DMS 273 (cell line): ENCODE data around the gene SMU1.

Experiments used
- DNase-seq: peaks from one replicate; lab custom pipeline; 2025; ENCODE audit not compliant: unreplicated experiment; lab: John Stamatoyannopoulos, UW

The SMU1 gene

DNA sequence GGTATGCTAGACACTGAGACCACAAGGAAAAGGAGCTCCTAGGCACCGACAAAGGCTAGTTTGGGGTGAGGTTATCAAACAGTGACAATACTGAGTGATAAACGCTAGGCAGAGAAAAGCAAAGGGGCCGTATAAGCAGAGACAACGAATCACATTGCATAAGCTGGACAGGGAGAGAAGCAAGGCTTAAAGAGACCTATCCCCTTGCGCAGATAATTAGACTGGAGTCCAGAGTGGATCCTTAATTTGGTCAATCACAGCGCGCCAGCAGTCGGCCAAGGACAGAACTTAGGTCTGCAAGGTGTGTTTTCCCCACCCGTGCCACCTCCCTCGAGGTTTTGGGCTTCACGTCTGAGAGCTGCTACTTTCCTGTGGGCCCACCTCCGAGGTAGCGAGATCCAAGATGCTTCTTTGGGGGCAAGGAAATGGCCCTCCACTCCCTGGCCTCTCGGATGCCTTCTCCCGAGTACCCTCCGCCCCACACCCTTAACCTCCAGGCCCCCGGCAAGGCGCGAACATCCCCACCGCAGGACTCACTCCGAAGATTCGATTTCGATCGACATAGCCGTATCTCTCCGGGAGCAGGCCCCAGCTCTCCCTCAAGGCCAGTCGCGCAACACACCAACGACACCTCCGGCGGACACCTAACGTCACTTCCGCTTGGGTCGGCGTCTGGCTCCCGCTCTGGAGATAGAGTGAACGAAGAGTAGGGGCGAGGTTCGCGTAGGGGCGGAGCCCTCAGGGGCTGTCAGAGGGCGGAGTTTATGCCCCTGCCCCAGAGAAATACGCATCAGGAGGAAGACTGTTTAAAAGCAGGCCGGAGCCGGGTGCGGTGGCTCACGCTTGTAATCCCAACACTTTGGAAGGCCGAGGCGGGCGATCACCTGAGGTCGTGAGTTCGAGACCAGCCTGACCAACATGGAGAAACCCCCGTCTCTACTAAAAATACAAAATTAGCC, at the start of gene SMU1:
Gene SMU1 (minus strand): TSS at position 629 of the 959 bp plus-strand sequence. CDS start 66 bp downstream, at position 563.
- DNase-seq = peak; percentile 99

DNA sequence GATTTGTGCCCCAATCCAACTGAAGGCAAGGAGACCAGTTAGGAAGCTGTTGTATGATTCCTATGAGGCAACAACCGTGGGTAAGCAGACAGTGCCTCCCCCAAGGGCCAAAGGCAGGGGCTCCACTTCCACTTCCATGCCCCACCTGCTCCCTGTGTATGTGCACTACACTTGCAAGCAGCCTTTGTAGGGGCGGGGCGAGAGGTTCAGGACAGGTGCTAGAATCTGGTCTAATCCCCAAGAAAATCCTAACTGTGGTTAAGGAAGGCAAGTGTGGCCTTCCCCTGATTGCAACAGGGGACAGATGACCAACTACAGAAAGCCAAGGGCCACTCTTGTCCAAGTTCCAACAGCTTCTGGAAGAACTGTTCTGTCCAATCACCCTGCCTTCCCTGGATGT, 49.0 kb upstream of the SMU1 start:
- no peak for DNase-seq

DNA sequence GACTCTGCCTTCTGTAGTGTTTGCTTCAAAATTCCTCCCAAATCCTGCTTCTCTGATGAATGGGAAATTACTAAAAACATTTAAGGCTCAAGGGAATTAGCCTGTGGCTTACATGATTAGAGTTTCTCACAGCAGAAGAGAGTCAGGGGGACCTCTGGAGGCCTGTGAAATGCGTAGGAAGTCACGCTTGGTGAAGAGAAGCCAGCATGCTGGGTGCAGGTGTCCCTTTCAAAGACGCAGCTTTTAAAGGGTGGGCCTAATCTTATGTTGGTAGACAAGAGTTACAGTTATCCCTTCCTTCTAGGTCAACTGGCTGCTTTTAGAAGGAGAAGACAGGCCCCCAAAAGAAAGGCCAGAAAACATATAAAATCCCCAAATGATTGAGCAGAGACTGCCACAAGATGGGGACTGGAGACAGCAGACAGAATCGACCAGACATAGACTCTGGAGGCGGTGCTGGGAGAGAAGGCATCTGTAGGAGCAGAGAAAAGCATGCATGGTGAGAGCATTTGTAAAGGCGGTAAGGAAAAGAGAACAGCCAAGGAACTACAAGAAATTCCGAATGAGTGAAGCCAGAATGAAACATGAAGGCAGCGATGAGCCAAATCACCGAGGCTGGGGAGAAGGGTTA, 48.4 kb upstream of the SMU1 start:
- no peak for DNase-seq

DNA sequence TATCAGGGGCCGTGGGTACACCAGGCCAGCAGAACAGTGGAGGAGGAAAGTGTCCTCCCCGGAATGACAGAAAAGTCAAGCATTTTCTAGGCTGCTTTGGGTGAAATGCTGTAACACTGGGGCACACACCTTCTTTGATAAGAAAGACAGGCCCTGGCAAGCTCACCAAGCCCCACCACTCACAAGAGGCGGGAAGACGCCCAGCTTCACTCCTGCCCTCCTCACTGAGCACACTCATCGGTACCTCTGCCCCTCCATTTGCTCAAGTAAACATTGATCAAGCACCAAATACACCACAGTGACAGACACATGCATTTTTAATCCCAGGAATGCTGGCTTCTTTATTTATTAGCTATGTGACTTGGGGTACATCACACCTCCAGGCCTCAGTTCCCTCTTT, 47.6 kb upstream of the SMU1 start:
- no peak for DNase-seq

DNA sequence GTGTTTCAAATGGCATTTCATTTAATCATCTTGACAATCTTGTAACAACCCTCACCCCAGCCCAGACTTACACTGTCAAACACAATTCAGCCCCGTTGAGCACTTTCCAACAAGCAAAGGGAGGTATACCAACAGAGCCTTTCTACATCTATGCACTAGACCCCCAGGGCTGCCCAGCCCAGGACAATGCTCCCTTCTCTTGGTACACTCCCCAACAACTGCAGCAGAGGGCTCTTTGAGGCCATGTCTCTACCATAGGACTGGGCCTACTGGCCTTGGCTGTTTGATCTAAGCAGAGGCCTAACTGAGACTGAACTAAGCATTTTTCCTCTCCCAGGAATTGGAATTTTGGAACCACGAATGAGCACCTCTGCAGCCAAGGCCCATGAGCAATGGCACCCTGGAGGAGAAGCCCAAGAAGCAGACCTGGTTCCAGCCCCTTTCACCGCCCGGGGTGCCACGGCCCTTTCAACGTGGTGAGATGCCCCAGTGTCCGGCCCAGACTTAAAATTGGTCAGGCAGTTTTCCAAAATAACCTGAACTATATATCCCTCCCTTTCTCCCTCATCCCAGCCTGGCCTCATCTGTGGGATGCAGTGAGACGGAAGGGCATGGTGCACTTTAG, 47.0 kb upstream of the SMU1 start:
- DNase-seq = no peak

DNA sequence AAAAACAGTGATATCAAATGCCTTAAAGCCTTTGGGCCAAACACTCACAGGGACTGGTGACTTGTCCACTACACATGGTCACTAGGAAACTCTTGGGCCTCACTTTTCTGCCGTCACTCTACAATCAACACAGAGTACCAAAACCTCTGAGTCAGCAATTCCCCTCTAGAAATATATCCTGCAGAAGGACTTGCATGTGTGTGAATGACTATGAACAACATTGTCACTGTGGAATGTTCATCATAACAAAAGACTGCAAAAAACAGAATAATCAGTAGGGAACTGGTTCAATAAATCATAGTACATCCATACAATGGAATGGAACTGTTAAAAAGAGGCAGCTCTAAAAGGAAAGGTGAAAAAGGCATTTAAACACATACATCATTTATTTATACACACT, 44.1 kb upstream of the SMU1 start:
- no peak for DNase-seq

DNA sequence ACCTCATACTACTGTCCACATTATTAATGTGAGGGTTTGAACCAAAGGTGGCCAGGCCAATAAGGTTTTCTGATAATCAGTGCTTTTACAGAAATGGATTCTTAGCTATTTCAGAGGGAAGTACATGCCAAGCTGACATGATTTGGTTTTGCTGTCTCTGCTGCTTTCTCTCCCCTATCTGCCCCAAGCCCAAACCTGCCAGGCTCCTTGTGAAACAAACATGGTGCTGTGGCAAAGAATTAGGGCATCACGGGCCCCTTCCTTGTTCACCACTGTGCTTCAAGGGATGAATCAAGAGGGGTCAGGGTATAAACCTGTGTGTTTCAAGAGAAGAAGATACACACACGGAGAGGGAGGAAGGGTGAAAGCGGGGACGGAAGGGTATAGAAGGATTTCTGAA, 41.3 kb upstream of the SMU1 start:
- no peak for DNase-seq

DNA sequence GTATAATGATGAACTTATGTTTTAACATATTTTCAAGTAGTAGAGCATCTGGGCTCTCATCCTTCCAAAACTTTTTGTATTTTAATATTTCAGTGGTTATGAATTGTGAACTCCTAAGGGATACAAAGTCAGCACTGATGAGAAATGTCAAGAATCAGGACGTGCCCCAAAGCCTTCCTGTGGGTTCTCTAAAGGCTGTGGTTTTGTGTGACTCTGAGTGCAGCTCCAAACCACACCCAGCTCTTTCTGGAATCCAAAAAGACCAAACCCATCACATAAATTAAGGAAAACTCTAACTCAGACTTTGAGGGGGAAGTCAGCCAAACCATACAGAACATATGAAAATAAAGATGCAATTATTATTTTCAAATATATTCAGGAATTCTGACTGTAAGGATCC, 40.8 kb upstream of the SMU1 start:
- no peak for DNase-seq

DNA sequence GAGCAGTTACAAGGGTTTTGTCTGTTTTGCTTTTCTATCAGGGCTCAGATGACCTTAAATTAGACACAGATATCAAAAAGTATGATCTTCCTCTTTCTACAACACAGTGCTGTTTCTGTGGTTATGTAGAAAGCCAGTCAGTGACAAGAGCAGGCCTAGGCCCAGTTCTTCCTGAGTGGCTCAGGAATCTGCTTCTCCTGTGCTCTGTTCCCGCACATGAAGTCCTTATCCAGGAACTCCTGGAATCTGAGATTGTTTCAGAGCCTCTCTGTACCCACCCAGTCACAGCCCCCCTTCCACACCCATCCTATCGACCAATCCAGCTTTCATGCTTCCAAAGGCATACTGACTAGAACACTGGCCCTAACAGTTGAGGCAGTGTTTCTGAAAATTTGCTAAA, 40.4 kb upstream of the SMU1 start:
- DNase-seq = no peak

DNA sequence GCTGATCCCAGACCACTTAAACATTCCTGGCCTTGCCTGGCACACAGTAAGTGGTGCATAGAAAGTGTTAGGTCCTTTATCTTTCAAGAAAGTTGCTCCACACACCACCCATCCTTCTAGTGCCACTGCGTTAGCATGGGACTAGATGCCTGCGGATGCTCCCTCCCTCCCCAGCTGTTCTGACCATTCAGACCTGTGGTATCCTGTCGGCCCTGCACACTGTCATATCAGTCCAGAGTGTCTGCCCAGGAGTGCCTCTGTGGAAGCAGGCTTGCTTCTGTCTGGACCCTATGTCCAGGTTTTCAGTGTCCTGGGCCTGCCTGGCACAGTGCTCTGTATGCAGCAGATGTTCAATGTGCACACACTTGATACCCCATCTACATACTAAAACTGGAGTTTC, 38.3 kb upstream of the SMU1 start:
- no peak for DNase-seq

DNA sequence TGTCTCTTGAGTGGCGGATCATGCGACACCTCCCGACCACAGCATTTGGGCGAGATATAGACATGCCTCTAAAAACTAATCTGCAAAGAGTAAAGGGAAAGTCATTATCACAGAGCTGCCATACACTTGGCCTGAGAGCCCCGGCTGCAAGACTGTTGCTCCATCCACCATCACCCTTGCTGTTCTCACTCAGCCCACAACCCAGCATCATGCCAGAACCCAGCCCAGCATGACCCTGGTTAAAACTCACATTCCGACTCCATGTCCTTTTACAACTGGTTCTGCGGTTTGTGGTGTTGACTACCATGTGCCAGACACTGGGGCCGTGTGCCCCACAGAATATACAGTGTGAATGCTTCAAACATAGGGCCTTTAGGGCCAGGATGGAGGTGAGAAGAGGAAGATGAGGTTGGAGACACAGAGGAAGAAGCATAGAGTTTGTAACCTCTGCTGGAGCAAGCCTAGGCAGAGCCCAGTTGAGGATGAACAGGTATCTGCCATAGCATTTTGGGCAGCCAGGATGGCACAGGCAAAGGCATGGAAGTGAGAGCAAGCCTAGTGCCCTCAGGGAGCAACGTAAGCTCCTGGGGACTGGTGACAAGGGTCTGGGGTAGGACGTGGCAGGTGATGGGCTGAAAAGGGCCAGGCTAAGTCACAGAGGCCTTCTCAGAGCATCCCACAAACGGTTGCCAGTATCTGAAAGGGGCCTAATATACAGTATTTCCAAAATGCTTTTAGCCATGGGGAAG, 37.5 kb upstream of the SMU1 start:
- no peak for DNase-seq

DNA sequence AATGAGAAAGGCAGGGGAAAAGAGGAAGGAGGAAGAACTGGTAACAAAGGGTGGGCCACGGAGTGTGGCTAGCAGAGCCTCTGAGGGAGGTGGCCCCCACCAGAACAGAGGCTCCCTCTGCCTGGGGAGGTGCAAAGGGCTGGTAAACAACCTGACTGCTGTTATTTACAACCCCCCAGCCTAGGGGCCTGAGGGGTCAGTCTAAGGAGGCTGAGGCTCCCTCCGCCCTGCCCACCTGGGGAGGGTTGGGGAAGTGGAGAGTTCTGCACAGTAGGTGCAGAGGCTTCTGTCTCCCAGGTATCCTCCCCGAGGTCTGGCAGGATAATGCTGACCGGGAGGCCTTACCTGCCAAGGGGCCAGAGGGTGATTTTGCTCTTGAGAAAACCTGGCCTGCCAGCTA, 35.6 kb upstream of the SMU1 start:
- no peak for DNase-seq

DNA sequence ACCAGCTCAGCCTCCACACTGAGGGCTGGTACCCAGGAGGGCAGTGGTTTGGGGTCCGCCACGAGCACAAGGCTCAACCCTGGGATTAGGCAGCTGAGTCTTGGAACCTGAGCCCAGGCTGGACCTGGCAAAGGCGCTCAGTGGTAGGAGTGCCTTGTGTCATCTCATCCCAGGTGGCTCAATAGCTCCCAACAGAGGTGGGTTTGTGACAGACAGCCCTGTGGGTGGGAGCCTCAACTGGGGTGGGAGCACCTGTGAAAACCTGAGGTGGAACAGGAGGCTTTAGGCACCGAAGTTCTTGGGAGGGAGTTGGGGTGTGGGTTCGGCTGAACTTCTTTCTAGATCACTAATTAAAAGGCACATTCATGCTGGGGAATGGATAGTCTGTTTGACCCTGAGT, 35.2 kb upstream of the SMU1 start:
- no peak for DNase-seq

DNA sequence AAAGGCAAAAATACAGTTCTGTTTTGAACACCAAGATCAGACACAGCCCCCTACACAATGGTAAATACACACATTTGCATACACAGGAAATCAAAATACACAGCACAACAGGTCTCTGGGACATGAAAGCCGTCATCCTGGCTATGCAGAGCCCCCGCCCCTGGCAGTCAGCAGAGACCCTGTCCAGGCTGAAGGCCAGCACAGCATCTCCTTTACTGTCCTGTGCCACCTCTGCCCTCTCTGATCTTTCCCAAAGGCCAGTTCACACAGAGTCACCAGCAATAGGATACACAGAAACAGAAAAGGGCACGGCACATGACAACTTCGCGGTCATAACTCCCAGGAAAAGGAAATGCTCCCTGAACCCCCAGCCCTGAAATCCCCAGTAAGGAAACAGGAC, 34.2 kb upstream of the SMU1 start:
- no peak for DNase-seq

DNA sequence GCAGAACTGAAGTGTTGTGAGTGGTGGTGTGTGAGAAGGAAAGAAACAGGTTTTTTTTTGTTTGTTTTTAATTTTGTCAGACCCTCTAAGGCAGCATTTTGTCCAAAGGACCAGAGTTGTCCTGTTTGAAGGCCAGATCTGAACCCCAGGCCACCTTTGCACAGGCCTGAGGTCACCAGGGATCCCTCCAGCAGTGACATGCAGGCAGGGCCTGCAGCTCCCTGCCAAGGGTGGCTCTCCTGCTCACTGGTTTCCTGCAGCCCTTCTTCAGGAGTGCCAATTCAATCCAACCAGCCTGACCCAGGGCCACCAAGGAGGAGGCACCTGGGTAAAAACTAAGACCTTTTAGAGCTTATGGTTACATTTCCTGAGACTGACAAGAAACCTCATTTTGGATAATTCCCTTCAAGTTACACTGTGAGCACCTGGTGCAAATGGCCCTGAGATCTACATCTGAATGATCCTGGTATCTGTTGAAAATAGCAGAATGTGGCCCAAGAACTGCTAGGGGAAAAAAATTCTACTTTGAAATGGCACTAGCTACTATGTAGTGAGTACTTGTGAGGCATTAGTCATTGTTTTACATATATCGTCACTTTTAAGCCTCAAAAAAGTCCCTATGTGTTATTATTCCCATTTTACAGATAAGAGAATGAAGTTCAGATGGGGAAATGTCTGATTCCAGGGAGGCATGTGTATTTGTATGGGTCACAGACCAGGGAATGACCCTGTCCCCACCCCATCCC, 33.5 kb upstream of the SMU1 start:
- no peak for DNase-seq

DNA sequence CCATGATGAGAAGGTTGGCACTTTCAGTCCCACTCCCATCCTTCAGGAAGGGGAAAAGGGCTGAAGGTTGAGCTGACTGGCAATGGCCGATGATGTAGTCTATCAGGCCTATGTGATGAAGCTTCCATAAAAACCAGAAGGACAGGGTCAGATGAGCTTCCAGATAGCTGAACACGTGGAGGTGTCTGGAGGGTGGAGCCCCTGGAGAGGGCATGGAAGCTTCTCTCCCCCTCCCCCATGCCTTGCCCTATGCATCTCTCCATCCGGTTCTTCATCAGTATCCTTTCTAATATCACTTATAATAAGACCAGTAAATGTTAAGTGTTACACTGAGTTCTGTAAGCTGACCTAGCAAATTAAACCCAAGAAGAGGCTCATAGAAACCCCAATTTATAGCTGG, 32.6 kb upstream of the SMU1 start:
- DNase-seq = no peak

DNA sequence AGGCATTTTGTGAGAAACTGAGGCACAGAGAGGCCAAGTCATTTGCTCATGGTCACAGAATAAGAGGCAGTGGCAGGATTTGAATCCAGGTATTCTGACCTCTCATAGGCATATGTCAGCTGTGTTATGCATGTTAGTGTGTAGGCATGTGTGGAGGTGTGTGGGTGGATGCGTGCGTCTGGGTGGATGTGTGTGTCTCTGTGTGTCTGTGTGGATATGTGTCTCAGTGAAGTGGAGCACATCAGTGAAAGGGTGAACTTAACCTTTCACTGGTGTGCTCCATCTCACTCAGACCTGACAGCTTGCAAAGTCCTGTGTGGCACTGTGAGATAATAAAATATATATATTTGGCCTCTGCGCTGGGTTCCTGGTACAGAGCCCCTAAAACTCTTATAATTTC, 32.0 kb upstream of the SMU1 start:
- DNase-seq = no peak

DNA sequence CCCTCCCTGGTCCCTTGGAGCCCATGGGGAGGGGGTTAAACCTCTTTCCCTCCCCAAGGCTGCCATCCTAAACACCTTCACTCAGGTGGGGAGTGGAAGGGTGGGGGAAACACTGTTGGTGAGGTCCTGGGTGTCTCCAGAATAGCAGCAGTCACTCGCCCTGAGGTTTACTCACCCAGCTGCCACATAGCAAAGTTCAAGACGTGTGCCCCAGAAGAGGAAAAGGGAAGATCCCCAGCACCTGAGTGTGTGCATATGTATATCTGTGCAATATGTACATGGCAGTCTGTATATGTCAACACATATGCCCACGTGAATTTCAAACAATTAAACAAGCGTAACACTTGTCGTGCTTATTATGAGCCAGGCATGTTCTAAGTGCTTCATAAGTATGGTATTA, 31.3 kb upstream of the SMU1 start:
- DNase-seq = no peak

DNA sequence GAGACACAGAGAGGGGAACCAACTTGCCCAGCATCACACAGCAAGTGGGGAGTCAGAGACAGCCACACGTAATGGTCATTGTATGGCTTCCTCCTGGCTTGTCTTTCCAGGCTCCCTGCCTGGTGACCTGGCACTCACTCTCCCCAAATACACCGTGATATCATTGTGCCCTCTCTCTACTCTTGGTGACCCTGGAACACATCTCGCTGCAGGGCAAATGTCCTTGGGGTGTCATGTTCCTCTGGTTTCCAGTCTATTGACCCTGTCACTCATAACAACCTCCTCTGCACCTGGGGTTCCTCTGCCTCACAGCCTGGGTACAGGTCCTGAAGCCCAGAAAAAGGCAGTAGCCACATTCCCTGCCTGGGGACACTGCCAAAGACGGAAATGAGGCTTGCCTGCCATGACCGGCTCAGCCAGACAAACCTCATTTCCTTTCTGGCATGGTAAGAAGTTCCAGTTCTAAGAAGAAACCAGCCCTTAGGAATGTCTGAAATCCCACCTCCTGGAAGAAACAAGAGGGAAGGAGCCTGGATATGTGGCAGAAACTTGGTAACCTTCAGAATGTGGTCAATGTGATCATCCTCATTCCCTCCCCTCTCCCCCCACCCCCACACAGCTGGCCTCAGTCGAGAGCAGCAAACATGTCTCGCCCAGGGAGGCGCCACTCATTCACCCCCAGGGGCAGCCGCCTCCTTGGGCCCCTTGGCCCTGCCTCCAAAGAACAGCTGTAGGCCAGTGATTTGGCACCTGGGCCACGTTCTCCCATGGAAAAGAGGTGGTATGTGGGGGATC, 30.6 kb upstream of the SMU1 start:
- DNase-seq = peak; percentile 47

DNA sequence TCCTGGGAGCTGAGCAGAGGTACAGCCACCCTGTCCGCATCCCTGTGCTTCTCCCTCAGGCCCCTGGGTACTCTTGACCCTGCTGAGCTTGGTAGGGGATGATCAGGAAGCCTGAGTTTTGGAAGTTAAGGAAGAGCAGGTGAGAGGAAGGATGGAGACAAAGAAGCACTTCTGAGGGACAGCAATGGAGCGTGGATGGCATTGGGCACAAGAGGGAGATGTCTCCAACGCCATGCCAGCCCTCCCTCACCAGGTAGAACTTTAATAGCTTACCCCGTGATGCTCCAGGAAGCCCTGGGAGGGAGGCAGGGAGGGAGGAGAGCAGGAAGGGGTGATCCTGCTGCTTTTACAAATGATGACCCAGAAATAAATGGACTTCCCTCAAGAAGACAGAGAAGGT, 29.9 kb upstream of the SMU1 start:
- DNase-seq = no peak
